ENCODE results near the gene HERC3.

The HERC3 gene

GRCh38 chr4:88719381-88719780 is 127.1 kb downstream of the HERC3 start:
- H3K36me3 Mint-ChIP-seq (ENCODE audit: insufficient read depth): peaks cover 36% of the 10 kb centered on the region
- ATAC-seq (replicated peaks; ENCODE audit: extremely low read depth, poor library complexity, severe bottlenecking) (no peak), DNase-seq (ENCODE audit: low spot score in 2 of 2) (no peak)
- H3K9me3 Mint-ChIP-seq: peaks cover 6% of the 10 kb centered on the region
- no peak overlapping the region for H3K4me3 Mint-ChIP-seq
- no peak overlapping the region for H3K27ac Mint-ChIP-seq (ENCODE audit: low read depth)
- peaks cover 2% of the 10 kb centered on the region for H3K4me1 Mint-ChIP-seq
- no peaks in the 10 kb centered on the region for H3K27me3 Mint-ChIP-seq

- Mint-ChIP-seq H3K36me3 (ENCODE audit: insufficient read depth) (peaks cover 38% of the 10 kb centered on the region), H3K27me3 (no peaks in the 10 kb centered on the region), H3K27ac (ENCODE audit: low read depth) (no peak overlapping the region), H3K9me3 (peaks cover 6% of the 10 kb centered on the region), H3K4me3 (no peak overlapping the region), H3K4me1 (no peaks in the 10 kb centered on the region)
- DNase-seq (ENCODE audit: low spot score in 2 of 2): no peak
- ATAC-seq (replicated peaks; ENCODE audit: extremely low read depth, poor library complexity, severe bottlenecking): no peak
These were observed 128.5 kb downstream of the HERC3 start for GRCh38 chr4:88720451-88721428.

GRCh38 chr4:88722276-88722780 is 130.0 kb downstream of the HERC3 start:
- no peaks in the 10 kb centered on the region for H3K27me3 Mint-ChIP-seq
- no peak for ATAC-seq (replicated peaks; ENCODE audit: extremely low read depth, poor library complexity, severe bottlenecking)
- H3K27ac Mint-ChIP-seq (ENCODE audit: low read depth): no peak overlapping the region
- H3K36me3 Mint-ChIP-seq (ENCODE audit: insufficient read depth): peaks cover 33% of the 10 kb centered on the region
- peaks cover 5% of the 10 kb centered on the region for H3K9me3 Mint-ChIP-seq
- no peaks in the 10 kb centered on the region for H3K4me1 Mint-ChIP-seq
- no peak for DNase-seq (ENCODE audit: low spot score in 2 of 2)
- H3K4me3 Mint-ChIP-seq: no peak overlapping the region

- peaks cover 36% of the 10 kb centered on the region for H3K36me3 Mint-ChIP-seq (ENCODE audit: insufficient read depth)
- no peak for DNase-seq (ENCODE audit: low spot score in 2 of 2)
- no peaks in the 10 kb centered on the region for H3K9me3 Mint-ChIP-seq
- no peaks in the 10 kb centered on the region for H3K27me3 Mint-ChIP-seq
- no peak overlapping the region for H3K27ac Mint-ChIP-seq (ENCODE audit: low read depth)
- no peak for ATAC-seq (replicated peaks; ENCODE audit: extremely low read depth, poor library complexity, severe bottlenecking)
- H3K4me1 Mint-ChIP-seq: no peaks in the 10 kb centered on the region
- no peak overlapping the region for H3K4me3 Mint-ChIP-seq
These were observed 130.5 kb downstream of the HERC3 start for GRCh38 chr4:88722828-88723227.

- Mint-ChIP-seq H3K27me3 (no peaks in the 10 kb centered on the region), H3K4me3 (no peak overlapping the region), H3K4me1 (no peaks in the 10 kb centered on the region), H3K9me3 (no peaks in the 10 kb centered on the region), H3K36me3 (ENCODE audit: insufficient read depth) (peaks cover 34% of the 10 kb centered on the region), H3K27ac (ENCODE audit: low read depth) (no peak overlapping the region)
- DNase-seq (ENCODE audit: low spot score in 2 of 2): no peak
- ATAC-seq (replicated peaks; ENCODE audit: extremely low read depth, poor library complexity, severe bottlenecking): no peak
These were observed 132.1 kb downstream of the HERC3 start for GRCh38 chr4:88724406-88724805.

GRCh38 chr4:88725143-88725542 is 132.9 kb downstream of the HERC3 start:
- Mint-ChIP-seq H3K9me3 (no peaks in the 10 kb centered on the region), H3K27ac (ENCODE audit: low read depth) (no peak overlapping the region), H3K27me3 (no peaks in the 10 kb centered on the region), H3K36me3 (ENCODE audit: insufficient read depth) (peaks cover 34% of the 10 kb centered on the region), H3K4me1 (no peaks in the 10 kb centered on the region), H3K4me3 (no peak overlapping the region)
- DNase-seq (ENCODE audit: low spot score in 2 of 2) (no peak), ATAC-seq (replicated peaks; ENCODE audit: extremely low read depth, poor library complexity, severe bottlenecking) (no peak)

- no peak for DNase-seq (ENCODE audit: low spot score in 2 of 2)
- Mint-ChIP-seq H3K27me3 (no peaks in the 10 kb centered on the region), H3K27ac (ENCODE audit: low read depth) (no peak overlapping the region), H3K4me1 (no peaks in the 10 kb centered on the region), H3K4me3 (no peak overlapping the region), H3K36me3 (ENCODE audit: insufficient read depth) (peaks cover 28% of the 10 kb centered on the region), H3K9me3 (no peaks in the 10 kb centered on the region)
- ATAC-seq (replicated peaks; ENCODE audit: extremely low read depth, poor library complexity, severe bottlenecking): no peak
These were observed 133.7 kb downstream of the HERC3 start for GRCh38 chr4:88725986-88726385.

GRCh38 chr4:88728146-88728545 is 135.9 kb downstream of the HERC3 start:
- Mint-ChIP-seq H3K27me3 (no peaks in the 10 kb centered on the region), H3K9me3 (no peaks in the 10 kb centered on the region), H3K36me3 (ENCODE audit: insufficient read depth) (peaks cover 22% of the 10 kb centered on the region), H3K27ac (ENCODE audit: low read depth) (no peak overlapping the region), H3K4me3 (no peak overlapping the region), H3K4me1 (no peaks in the 10 kb centered on the region)
- no peak for ATAC-seq (replicated peaks; ENCODE audit: extremely low read depth, poor library complexity, severe bottlenecking)
- no peak for DNase-seq (ENCODE audit: low spot score in 2 of 2)

GRCh38 chr4:88729146-88729760 is 137.0 kb downstream of the HERC3 start:
- Mint-ChIP-seq H3K36me3 (ENCODE audit: insufficient read depth) (peaks cover 24% of the 10 kb centered on the region), H3K4me1 (no peaks in the 10 kb centered on the region), H3K4me3 (no peak overlapping the region), H3K9me3 (no peaks in the 10 kb centered on the region), H3K27ac (ENCODE audit: low read depth) (no peak overlapping the region), H3K27me3 (no peaks in the 10 kb centered on the region)
- DNase-seq (ENCODE audit: low spot score in 2 of 2): no peak
- ATAC-seq (replicated peaks; ENCODE audit: extremely low read depth, poor library complexity, severe bottlenecking): no peak

GRCh38 chr4:88730811-88731210 is 138.5 kb downstream of the HERC3 start:
- Mint-ChIP-seq H3K4me3 (no peak overlapping the region), H3K27ac (ENCODE audit: low read depth) (no peak overlapping the region), H3K4me1 (no peaks in the 10 kb centered on the region), H3K9me3 (no peaks in the 10 kb centered on the region), H3K36me3 (ENCODE audit: insufficient read depth) (peaks cover 16% of the 10 kb centered on the region), H3K27me3 (no peaks in the 10 kb centered on the region)
- ATAC-seq (replicated peaks; ENCODE audit: extremely low read depth, poor library complexity, severe bottlenecking) (no peak), DNase-seq (ENCODE audit: low spot score in 2 of 2) (no peak)

- no peak overlapping the region for H3K27ac Mint-ChIP-seq (ENCODE audit: low read depth)
- H3K36me3 Mint-ChIP-seq (ENCODE audit: insufficient read depth): peaks cover 15% of the 10 kb centered on the region
- H3K27me3 Mint-ChIP-seq: no peaks in the 10 kb centered on the region
- ATAC-seq (replicated peaks; ENCODE audit: extremely low read depth, poor library complexity, severe bottlenecking): no peak
- H3K4me1 Mint-ChIP-seq: no peaks in the 10 kb centered on the region
- no peak for DNase-seq (ENCODE audit: low spot score in 2 of 2)
- no peaks in the 10 kb centered on the region for H3K9me3 Mint-ChIP-seq
- H3K4me3 Mint-ChIP-seq: no peak overlapping the region
These were observed 139.1 kb downstream of the HERC3 start for GRCh38 chr4:88731381-88731780.

GRCh38 chr4:88732714-88733368 is 140.6 kb downstream of the HERC3 start:
- no peak overlapping the region for H3K27ac Mint-ChIP-seq (ENCODE audit: low read depth)
- no peak for DNase-seq (ENCODE audit: low spot score in 2 of 2)
- no peak for ATAC-seq (replicated peaks; ENCODE audit: extremely low read depth, poor library complexity, severe bottlenecking)
- no peaks in the 10 kb centered on the region for H3K27me3 Mint-ChIP-seq
- H3K4me3 Mint-ChIP-seq: no peak overlapping the region
- H3K9me3 Mint-ChIP-seq: no peaks in the 10 kb centered on the region
- peaks cover 12% of the 10 kb centered on the region for H3K4me1 Mint-ChIP-seq
- H3K36me3 Mint-ChIP-seq (ENCODE audit: insufficient read depth): peaks cover 9% of the 10 kb centered on the region

Measured in central memory CD8-positive, alpha-beta T cell (primary cell).